K562 (cell line): Measurements from ENCODE around the gene ATAD3B.

ENCODE experiments used
- CREB1 ChIP-seq, 2 experiments: sonication (generic) in 1 of 2; formaldehyde crosslinking in 1 of 2; IDR thresholded peaks; 2 replicates each; pipeline versions ENCODE4 v1.6.1 to v1.8.0; 2012 to 2022; ENCODE audit warnings: inconsistent platforms in 1 of 2, mild to moderate bottlenecking in 1 of 2, missing genetic modification reagents in 1 of 2, moderate library complexity in 1 of 2
- CTCF ChIP-seq, 3 experiments: IDR thresholded peaks in 2 of 3; conservative IDR thresholded peaks in 1 of 3; 2 replicates each; pipeline ENCODE4 v1.5.1; 2011 to 2012; ENCODE audit warnings: low read length in 3 of 3, mild to moderate bottlenecking in 3 of 3, control low read depth in 2 of 3, improper control_type of control experiment in 1 of 3, inconsistent platforms in 1 of 3, low read depth in 1 of 3, mixed read lengths in 1 of 3, moderate library complexity in 1 of 3; ENCODE audit not compliant: insufficient read depth in 2 of 3
- LARP7 ChIP-seq: fragments of 450-650 bp; IDR thresholded peaks from 2 replicates; pipeline ENCODE4 v1.6.1; 2016
- NFRKB ChIP-seq: fragments of 450-650 bp; IDR thresholded peaks from 2 replicates; pipeline ENCODE4 v1.6.1; 2016; ENCODE audit warnings: low read depth
- PTRF ChIP-seq: fragments of 450-650 bp; IDR thresholded peaks from 2 replicates; pipeline ENCODE4 v1.6.1; 2016; ENCODE audit warnings: mild to moderate bottlenecking, missing genetic modification characterization, missing compliant biosample characterization
- SREBF1 ChIP-seq: fragments of 150-350 bp; IDR thresholded peaks from 2 replicates; pipeline ENCODE4 v1.6.1; 2014; ENCODE audit warnings: antibody characterized with exemption, low read depth, low read length, borderline replicate concordance
- STAT5B ChIP-seq: fragments of 250-450 bp; sonication (Bioruptor Pico); IDR thresholded peaks from 2 replicates; pipeline ENCODE4 v1.8.0; 2021; ENCODE audit warnings: mild to moderate bottlenecking, inconsistent platforms
- ZKSCAN3 ChIP-seq: fragments of 250-450 bp; sonication (Bioruptor Pico); IDR thresholded peaks from 2 replicates; pipeline ENCODE4 v1.4.0; 2020
- TF ChIP-seq, protein P1 (sequence below), 2 experiments: IDR thresholded peaks in 1 of 2; conservative IDR thresholded peaks in 1 of 2; 2 replicates each; pipeline ENCODE4 v1.6.1; 2016; ENCODE audit warnings: low read depth in 2 of 2, mild to moderate bottlenecking in 1 of 2, missing compliant biosample characterization in 1 of 2, missing genetic modification characterization in 1 of 2, moderate library complexity in 1 of 2

GRCh38 chr1:1425753-1426495 is 45.6 kb upstream of the ATAD3B start:
- no peak for TF ChIP-seq ZKSCAN3
- no peak for TF ChIP-seq CREB1 (IDR thresholded peaks at IDR 0.05)
- no peak for TF ChIP-seq CREB1 (CRISPR knock-in tag; IDR thresholded peaks at IDR 0.05)
- no peak for TF ChIP-seq STAT5B (CRISPR knock-in tag)
- no peak for TF ChIP-seq CTCF (IDR thresholded peaks at IDR 0.05 in 2 of 3, conservative IDR thresholded peaks at IDR 0.05 in 1 of 3; ENCODE audit: insufficient read depth in 2 of 3, low read depth in 1 of 3, low read length in 3 of 3)
- TF ChIP-seq PTRF = no peak
- TF ChIP-seq SREBF1 = no peak
- TF ChIP-seq, protein P1, sequence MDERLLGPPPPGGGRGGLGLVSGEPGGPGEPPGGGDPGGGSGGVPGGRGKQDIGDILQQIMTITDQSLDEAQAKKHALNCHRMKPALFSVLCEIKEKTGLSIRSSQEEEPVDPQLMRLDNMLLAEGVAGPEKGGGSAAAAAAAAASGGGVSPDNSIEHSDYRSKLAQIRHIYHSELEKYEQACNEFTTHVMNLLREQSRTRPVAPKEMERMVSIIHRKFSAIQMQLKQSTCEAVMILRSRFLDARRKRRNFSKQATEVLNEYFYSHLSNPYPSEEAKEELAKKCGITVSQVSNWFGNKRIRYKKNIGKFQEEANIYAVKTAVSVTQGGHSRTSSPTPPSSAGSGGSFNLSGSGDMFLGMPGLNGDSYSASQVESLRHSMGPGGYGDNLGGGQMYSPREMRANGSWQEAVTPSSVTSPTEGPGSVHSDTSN (CRISPR knock-in tag; IDR thresholded peaks at IDR 0.05; ENCODE audit: low read depth) = no peak
- TF ChIP-seq, protein P1 (tag; conservative IDR thresholded peaks at IDR 0.05; ENCODE audit: low read depth) = no peak
- no peak for TF ChIP-seq LARP7
- no peak for TF ChIP-seq NFRKB
